ENCODE measurements around the gene DIAPH2. TPM values are rescaled to one million over a fixed set of nuclear protein-coding genes. Genes with fewer than 3 reads are reported as not detected.

DIAPH2 gene
- 10 to 100 TPM; 40.2 to 52.2 (median 44.8) TPM for total RNA-seq

DNA sequence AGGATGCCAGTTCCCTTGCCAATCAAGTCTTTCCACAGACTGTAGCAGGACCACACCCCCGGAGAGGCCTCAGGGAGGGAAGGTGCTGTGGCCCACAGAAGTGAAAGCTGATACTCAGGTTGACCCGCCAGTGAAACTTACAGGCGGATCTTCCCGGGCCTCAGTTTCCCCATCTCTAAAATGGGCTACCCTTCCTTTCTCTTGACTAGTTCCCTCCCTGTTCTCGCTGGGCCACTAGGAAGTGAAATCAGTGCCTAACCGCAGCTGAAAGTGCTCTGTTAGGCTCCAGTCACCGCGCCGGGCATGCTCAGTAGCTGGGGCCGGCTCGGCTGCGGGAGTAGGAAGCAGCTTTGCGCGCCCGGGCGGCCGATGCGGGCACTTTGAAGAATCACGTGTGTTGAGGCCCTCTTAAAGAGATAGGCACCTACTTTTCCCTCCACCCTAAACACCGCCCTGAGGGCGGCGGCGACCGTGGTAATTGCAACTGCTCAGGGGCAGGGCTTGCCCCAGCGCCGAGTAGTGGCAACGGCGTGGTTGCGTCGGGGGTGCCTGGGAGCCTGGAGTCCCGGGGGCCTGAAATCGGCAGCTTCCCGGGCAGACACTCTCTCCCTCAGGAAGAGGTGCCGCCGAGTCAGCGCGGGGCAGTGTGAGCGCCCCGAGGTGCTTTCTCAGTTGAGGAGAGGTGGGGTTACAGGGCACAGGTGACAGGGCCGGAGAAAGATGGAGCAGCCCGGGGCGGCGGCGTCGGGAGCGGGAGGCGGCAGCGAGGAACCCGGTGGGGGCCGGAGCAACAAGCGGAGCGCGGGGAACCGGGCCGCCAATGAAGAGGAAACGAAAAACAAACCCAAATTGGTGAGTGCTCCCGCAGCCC lies at the start of gene DIAPH2:
Gene DIAPH2 (plus strand): TSS at position 504 of the 871 bp plus-strand sequence.
- H3K36me3 ChIP-seq: no peaks in the 10 kb centered on the region
- peak; percentile 47 to 54 for DNase-seq (ENCODE audit: low spot score in 2 of 2)
- peaks cover 0 to 12% of the 10 kb centered on the region in 2 donors for H3K27me3 ChIP-seq
- peak within 1 kb of the TSS; percentile 64 to 88 (median 78) for H3K27ac ChIP-seq
- 0 to 26% methylated on average over 6 to 57 of the region's 57 CpGs for WGBS, 2 donors
- no peaks in the 10 kb centered on the region for H3K9me3 ChIP-seq
- TF ChIP-seq EP300 (IDR thresholded peaks at IDR 0.05): peak in 1 of 2 donors; percentile 46
- TF ChIP-seq CTCF (IDR thresholded peaks at IDR 0.05): peak in 2 of 5 experiments; percentile 16
- TF ChIP-seq POLR2A (IDR thresholded peaks at IDR 0.05): peak in 1 of 2 donors; percentile 23
- no peaks in the 10 kb centered on the region for H3K4me1 ChIP-seq
- H3K4me3 ChIP-seq: peak within 1 kb of the TSS; percentile 51 to 80 (median 56)

DNA sequence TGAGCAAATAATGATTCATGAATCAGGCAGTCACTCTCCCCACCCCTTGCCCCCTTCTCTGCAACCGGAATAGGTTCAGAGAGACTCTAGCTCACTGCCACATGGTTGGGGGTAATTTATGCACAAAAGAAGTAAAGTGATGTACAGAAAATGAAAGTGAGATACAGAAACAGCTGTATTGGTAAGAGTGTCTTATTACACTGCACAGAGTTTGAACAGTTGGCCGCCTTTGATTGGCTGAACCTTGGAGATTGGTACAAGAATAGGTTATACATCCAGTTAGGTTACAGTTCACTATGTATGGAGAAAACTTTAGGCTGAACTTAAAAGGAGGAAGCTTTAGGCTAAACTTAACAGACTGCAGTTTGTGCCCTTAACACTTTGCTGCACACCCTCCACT lies 34.6 kb upstream of the DIAPH2 start:
- Histone ChIP-seq H3K27ac (no peak overlapping the region), H3K4me3 (no peak overlapping the region), H3K9me3 (no peaks in the 10 kb centered on the region), H3K4me1 (no peaks in the 10 kb centered on the region), H3K36me3 (no peaks in the 10 kb centered on the region), H3K27me3 (peaks cover 0 to 18% of the 10 kb centered on the region in 2 donors)
- TF ChIP-seq POLR2A (IDR thresholded peaks at IDR 0.05): no peak
- TF ChIP-seq EP300 (IDR thresholded peaks at IDR 0.05): no peak
- TF ChIP-seq CTCF (IDR thresholded peaks at IDR 0.05): no peak
- DNase-seq (ENCODE audit: low spot score in 2 of 2): no peak
- WGBS, 2 donors: 76 to 89% methylated on average over 2 of the region's 2 CpGs

- TF ChIP-seq EP300 (IDR thresholded peaks at IDR 0.05) (no peak), POLR2A (IDR thresholded peaks at IDR 0.05) (no peak), CTCF (IDR thresholded peaks at IDR 0.05) (no peak)
- Histone ChIP-seq H3K27ac (no peak overlapping the region), H3K4me1 (no peaks in the 10 kb centered on the region), H3K9me3 (peaks cover 0 to 2% (median 0%) of the 10 kb centered on the region in 4 donors), H3K4me3 (no peak overlapping the region), H3K27me3 (peaks cover 0 to 16% of the 10 kb centered on the region in 2 donors), H3K36me3 (no peaks in the 10 kb centered on the region)
- WGBS, 2 donors: 81 to 87% methylated on average over 10 to 20 of the region's 20 CpGs
- no peak for DNase-seq (ENCODE audit: low spot score in 2 of 2)
Observed at GRCh38 chrX:96655947-96656623, 28.6 kb upstream of the DIAPH2 start.

DNA sequence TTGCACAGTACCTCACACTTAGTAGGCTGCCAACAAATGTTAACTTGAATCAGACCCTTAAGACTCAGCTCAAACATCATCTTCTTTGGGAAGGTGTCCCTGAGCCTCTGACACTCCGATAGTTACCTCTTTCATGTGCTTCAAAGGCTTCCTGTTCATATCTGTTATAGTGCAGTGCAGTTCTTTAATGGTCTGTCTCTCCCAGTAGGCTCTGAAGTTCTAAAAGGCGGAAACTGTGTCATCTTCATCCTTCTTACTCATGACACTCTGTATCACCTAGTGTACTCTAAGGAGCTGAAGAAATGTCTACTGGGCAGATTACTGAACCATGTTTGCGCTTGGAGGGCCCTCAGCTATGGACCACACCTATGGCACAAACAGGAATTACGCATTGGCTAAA lies 2.1 kb upstream of the DIAPH2 start:
- Histone ChIP-seq H3K4me1 (no peaks in the 10 kb centered on the region), H3K9me3 (no peaks in the 10 kb centered on the region), H3K4me3 (no peak overlapping the region), H3K27ac (no peak overlapping the region), H3K27me3 (peaks cover 0 to 12% of the 10 kb centered on the region in 2 donors), H3K36me3 (no peaks in the 10 kb centered on the region)
- DNase-seq (ENCODE audit: low spot score in 2 of 2): no peak
- TF ChIP-seq EP300 (IDR thresholded peaks at IDR 0.05) (no peak), POLR2A (IDR thresholded peaks at IDR 0.05) (no peak), CTCF (IDR thresholded peaks at IDR 0.05) (no peak)
- 93 to 94% methylated on average over 4 of the region's 4 CpGs for WGBS, 2 donors

DNA sequence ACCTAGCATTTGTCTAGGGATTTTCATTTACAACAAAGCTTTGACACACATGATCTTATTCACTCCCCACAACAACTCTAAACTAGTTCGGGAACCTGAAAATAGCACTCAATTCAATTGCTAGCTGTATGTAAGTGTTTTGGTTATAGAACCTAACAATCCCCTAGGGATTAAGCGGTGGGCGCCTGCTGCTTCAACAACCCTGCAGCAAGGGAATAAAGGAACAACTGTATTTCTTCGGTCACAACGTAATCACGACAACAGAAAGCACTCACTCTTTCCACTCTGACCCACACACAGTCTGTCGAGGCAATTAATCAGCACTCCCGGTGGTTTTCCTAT lies 674 bp upstream of the DIAPH2 start:
- no peaks in the 10 kb centered on the region for H3K36me3 ChIP-seq
- H3K4me3 ChIP-seq: peak overlapping the region; percentile 51 to 80 (median 56)
- no peaks in the 10 kb centered on the region for H3K4me1 ChIP-seq
- H3K27ac ChIP-seq: peak overlapping the region in 3 of 4 donors; percentile 64 to 88 (median 80)
- H3K9me3 ChIP-seq: no peaks in the 10 kb centered on the region
- WGBS, 2 donors: 25 to 28% methylated on average over 8 of the region's 8 CpGs
- TF ChIP-seq CTCF (IDR thresholded peaks at IDR 0.05) (no peak), POLR2A (IDR thresholded peaks at IDR 0.05) (no peak), EP300 (IDR thresholded peaks at IDR 0.05) (no peak)
- H3K27me3 ChIP-seq: peaks cover 0 to 12% of the 10 kb centered on the region in 2 donors
- no peak for DNase-seq (ENCODE audit: low spot score in 2 of 2)

Data from tibial nerve (tissue), 4 donors.